GM21515 (cell line): ENCODE measurements around the gene MINAR2.

Experiments used
- ATAC-seq: cut with Tn5 transposase; IDR thresholded peaks from one replicate; pipeline ENCODE4 v1.9.1; 2021; ENCODE audit not compliant: unreplicated experiment

MINAR2 gene

DNA sequence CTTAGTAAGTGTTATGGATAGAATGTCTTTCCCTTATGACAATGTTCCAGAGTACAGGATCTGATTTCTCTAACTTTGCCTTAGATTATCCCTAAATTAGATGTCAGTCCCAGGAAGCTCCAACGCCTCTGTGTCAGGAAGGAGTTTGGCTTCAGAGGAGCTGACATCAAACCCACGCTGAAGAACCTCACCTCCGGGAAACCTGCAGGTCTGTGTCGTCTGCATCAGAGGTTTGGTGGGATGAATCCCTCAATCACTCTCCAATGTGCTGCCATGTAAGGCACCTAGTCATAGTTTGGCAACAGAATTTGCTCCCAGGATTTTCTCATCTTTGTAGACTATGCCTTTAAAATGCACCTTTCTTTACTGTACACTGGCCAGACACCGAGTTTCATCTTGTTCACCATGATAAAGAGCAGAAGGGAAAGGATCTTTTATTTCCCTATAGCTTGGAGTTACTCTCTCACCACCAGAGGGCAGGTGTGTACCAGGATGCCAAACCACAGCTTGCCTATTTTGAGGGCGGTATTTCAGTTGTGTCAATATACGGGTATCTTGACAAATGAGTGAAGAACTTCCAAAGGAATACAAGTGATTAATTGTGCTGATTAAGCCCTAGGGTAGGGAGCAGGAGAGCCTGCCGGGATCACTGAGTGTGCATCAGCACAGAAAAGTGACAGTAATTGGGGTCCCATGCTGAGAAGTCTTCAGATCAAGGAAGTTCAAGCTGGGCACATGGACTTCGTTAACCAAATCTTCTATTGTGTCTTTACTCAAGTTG is 23.4 kb downstream of the MINAR2 start:
- ATAC-seq, result peak; percentile 67

DNA sequence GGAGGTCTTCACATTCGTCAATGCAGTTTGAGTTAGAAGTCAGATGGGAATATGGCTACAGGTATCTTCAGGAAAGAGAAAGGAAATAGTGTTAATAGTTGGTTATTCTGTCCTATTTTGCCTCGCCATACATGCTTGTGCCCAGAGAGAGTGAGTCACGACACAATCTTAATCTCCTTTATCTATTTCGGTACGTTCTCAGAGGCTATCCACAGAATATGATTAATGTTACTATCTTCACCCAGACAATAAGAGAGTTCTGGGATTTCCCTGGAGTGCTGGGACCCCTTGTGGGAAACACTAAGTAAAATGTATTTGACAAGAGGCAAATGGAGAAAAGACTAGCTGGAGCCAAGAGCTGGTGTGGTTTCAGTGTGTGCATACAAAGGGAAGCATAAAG is 25.5 kb downstream of the MINAR2 start:
- no peak for ATAC-seq

DNA sequence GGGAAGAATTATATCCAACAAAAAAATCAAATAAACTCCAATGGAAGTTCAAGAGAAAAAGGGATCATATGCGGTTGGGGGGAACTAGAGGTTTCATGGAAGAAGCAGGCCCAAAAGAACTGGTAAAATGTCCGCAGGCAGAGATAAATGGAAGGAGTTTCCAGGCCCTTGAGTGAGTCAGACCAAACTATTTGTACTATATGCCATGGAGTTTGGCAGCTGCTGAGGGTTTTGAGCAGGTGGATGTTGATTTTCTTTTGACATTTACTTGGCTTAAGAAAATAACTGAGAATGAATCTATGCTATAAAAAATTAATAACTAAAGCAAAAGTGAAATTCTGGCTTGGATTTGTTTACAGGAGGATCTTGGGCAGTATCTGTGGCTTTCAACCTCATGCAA is 33.7 kb downstream of the MINAR2 start:
- no peak for ATAC-seq

DNA sequence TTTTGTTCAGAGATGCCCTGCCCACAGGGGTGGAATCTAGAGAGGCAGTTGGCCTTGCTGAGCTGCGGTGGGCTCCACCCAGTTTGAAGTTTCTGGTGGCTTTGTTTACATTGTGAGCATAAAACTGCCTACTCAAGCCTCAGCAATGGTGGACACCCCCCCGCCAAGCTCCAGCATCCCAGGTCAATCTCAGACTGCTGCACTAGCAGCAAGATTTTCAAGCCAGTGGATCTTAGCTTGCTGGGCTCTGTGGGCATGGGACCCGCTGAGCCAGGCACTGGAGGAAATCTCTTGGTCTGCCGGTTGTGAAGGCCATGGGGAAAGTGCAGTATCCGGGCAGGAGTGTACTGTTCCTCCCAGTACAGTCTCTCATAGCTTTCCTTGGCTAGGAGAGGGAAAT is 55.5 kb downstream of the MINAR2 start:
- no peak for ATAC-seq

DNA sequence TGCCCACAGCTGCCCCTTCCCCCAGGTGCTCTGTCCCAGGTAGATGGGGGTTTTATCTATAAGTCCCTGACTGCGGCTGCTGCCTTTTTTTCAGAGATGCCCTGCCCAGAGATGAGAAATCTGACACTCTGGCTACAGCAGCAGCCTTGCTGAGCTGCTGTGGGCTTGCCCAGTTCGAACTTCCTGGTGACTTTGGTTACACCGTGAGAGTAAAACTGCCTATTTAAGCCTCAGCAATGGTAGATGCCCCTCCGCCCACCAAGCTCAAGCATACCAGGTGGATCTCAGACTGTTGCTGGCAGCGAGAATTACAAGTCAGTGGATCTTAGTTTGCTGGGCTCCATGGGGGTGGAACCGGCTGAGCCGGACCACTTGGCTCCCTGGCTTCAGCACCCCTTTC is 56.8 kb downstream of the MINAR2 start:
- ATAC-seq, result no peak

DNA sequence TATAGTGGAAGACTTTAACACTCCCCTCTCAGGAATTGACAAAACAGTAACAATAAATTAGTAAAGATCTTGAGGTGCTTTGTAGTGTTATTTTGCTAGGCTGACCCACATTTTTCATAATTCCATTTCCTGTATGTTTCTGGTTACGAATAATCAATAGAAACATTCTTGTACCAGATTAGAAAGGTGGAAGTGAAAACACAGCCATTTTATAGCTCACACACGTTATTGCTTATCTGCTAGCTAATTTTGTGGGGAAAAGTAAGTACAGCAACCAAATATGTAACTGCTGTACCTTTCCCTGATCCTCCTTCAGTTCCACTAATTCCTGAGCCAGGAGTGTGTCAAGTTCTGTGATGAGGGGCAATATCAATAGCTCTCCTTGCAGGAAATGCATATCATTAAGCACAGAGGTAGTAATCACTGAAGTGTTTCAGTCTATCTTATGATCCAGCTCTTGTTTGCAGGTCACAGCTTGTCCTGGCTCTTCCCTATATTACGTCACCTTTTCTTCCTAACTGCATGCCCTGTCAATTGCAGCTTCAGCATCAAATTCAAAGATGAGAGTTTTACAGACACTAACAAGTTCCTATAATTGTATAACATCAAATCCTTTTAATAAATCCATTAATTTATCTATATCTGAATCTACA is 59.4 kb downstream of the MINAR2 start:
- no peak for ATAC-seq
